Measurements from ENCODE around the gene IGFBP6.

DNA sequence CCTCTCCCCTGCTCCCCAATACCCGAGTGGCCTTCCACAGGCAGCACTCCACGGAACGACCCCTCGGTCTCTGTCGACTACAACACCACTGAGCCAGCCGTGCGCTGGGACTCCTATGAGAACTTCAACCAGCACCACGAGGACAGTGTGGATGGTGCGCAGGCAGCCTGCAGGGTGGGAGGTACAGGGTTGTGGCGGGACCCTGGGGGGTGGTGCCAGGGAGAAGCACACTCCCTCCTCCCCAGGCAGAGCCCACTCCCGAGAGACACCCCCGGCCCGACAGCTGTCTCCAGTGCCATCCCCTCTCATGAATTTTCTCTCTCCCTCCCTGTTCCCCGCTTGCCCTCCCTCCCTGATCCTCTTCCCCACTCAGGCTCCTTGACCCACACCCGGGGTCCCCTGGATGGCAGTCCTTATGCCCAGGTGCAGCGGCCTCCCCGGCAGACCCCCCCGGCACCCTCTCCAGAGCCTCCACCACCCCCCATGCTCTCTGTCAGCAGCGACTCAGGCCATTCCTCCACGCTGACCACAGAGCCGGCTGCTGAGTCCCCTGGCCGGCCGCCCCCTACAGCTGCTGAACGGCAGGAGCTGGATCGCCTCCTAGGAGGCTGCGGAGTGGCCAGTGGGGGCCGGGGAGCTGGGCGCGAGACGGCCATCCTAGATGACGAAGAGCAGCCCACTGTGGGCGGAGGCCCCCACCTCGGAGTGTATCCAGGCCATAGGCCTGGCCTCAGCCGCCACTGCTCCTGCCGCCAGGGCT lies 38.6 kb upstream of the IGFBP6 start:
- TF ChIP-seq POLR2A (IDR thresholded peaks at IDR 0.05; ENCODE audit: low read length) (no peak), GATA1 (IDR thresholded peaks at IDR 0.05; ENCODE audit: low read depth, low read length) (no peak)

All from erythroblast (primary cell).